Stimulated activated CD4-positive, alpha-beta T cell treated with anti-CD3 and anti-CD28 coated beads, Interleukin-1b, Interleukin-23, amount 100 ng/mL, for 24 hours (primary cell): ENCODE data around the gene TLCD2.
"Not testable (repeated sequence)": the region's sequence is repeated elsewhere in the genome, so short reads cannot be mapped to it uniquely, and the experiment has no call there.

Source experiments
- DNase-seq, 4 experiments: peaks; one replicate each; pipeline ENCODE4 v3.0.0-alpha.2; 2020; ENCODE audit warnings: low read depth in 4 of 4, low spot score in 1 of 4

TLCD2 gene, protein sequence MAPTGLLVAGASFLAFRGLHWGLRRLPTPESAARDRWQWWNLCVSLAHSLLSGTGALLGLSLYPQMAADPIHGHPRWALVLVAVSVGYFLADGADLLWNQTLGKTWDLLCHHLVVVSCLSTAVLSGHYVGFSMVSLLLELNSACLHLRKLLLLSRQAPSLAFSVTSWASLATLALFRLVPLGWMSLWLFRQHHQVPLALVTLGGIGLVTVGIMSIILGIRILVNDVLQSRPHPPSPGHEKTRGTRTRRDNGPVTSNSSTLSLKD

GRCh38 chr17:1709971-1710806 is at the start of gene TLCD2:
Gene TLCD2 (minus strand): TSS chr17:1710377. CDS start chr17:1710242, 135 bp downstream.
- DNase-seq = no peak

- DNase-seq = no peak
Measured at GRCh38 chr17:1759529-1759928, 49.4 kb upstream of the TLCD2 start.

DNA sequence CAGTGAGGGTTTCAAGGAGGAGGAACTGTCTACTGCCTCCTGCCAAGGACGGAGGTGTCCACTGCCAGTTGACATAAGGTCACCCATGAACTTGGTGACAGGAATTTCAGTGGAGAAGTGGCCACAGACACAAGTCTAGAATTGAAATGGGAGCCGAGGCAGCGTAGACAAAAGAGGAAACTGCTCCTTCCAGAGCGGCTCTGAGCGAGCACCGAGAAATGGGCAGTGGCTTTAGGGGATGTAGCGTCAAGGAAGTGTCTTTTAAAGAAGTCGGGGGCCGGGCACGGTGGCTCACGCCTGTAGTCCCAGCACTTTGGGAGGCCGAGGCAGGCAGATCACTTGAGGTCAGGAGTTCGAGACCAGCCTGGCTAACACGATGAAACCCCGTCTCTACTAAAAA is 48.6 kb upstream of the TLCD2 start:
- DNase-seq = no peak

DNA sequence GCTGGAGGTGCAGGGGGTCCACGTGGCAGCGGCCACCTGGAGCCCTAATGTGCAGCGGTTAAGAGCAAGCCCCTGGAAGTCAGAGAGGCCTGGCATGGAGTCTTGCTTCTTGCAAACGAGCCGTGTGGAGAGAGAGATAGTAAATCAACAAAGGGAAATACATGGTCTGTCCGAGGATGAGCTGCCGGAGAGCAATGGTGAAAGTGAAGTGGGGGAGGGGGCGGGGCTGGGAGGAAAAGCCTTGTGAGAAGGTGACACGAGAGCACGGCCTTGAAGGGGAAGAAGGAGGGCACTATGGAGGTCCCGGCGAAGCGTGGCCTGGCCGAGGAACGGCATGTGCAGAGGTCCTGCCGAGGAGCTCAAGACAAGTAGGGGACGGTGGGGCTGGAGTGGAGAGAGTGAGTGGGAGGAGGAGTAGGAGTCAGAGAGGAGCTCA is 45.7 kb upstream of the TLCD2 start:
- no peak for DNase-seq

DNA sequence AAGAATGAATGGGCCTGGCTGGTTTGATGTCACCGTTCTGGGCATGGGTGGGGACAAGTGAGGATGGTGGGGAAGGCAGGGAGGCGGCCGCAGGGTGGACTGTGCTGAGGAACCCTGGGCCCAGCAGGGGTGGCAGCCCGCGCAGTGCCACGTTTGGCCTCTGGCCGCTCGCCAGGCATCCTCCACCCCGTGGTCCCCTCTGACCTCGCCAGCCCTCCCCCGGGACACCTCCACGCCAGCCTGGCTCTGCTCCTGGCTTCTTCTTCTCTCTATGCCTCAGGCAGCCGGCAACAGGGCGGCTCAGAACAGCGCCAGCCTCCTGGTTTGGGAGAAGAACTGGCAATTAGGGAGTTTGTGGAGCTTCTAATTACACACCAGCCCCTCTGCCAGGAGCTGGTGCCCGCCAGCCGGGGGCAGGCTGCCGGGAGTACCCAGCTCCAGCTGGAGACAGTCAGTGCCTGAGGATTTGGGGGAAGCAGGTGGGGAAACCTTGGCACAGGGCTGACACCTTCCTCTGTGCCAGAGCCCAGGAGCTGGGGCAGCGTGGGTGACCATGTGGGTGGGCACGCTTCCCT is 45.2 kb upstream of the TLCD2 start:
- no peak for DNase-seq

DNA sequence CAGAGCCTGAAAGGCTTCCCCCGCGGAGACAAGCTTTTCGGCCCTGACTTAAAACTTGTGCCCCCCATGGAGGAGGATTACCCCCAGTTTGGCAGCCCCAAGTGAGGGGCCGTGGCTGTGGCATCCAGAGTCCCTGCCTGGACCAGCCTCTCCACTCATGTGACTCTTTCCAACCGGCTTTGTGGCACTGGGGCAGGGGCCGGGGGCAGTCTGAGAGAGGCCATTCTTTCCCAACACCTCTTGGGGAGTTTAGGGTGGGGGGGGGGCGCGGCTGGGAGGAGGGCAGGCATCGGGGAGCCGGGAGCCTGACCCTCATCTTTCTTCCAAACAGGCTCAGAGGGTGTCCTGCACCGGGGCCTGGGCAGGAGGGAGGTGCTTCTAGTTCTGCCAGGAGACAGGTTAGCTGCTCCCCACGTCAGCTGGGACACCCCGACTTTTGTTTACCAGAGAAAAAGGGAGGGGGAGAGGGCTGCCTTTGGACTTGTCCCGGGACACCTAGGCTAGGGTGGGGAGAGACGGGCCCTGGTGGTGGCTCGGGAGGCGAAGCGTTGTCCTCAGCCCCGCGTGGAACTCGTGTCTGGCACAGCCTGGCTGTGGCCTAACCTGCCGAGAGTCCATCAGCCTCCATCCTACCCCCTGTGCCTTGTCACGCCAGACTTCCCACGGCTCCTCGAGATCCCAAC is 44.4 kb upstream of the TLCD2 start:
- no peak for DNase-seq

GRCh38 chr17:1753767-1754429 is 43.7 kb upstream of the TLCD2 start:
- DNase-seq = no peak

DNA sequence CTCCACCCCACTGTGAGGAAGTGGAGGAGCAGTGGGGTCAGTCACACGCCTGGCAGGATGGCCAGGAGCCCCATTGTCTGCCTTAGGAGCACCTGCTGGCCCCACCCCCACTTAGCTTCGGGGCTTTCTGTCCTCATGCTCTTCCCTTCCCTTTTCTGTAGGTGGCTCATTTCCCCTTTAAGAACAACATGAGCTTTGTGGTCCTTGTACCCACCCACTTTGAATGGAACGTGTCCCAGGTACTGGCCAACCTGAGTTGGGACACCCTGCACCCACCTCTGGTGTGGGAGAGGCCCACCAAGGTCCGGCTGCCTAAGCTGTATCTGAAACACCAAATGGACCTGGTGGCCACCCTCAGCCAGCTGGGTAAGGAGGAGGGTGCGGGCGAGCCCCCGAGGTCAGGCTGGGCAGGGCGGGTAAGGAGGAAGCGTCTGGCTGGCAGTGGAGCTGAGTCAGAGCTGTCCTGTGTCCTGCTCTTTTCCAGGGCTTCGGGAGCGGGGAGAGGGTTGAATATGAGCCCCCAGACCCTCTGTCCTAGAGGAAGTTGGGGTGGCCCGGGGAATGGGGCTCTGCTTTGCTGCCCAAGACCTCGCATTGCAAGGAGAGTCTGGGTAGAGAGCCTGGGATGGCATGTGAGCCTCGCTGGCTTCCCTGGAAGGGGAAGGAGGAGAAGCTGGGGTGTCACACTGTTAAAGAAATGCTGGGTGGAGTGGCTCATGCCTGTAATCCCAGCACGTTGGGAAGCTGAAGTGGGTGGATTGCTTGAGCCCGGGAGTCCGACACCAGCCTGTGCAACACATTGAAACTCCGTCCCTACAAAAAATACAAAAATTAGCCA is 42.5 kb upstream of the TLCD2 start:
- no peak for DNase-seq

DNA sequence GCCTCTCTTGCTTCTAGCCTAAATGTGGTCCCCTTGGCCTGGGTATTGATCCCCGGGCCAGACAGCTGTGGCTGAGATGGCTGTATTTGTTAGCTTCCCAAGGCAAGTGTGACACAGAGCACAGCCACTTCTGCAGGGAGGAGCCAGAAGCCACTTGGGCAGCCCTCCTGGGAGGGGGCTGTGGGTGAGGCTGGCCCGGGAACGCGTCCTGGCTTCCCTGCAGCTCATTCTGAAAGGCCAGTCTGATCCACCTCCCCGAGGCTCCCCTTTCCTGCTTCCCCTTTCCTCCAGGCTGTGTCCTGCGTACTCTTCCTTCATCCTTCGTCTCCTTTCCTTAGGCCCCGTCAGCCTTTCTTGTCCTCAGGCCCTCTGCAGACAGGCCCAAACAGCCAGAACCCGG is 40.5 kb upstream of the TLCD2 start:
- no peak for DNase-seq

- no peak for DNase-seq
Measured at GRCh38 chr17:1746975-1747543, 36.9 kb upstream of the TLCD2 start.

DNA sequence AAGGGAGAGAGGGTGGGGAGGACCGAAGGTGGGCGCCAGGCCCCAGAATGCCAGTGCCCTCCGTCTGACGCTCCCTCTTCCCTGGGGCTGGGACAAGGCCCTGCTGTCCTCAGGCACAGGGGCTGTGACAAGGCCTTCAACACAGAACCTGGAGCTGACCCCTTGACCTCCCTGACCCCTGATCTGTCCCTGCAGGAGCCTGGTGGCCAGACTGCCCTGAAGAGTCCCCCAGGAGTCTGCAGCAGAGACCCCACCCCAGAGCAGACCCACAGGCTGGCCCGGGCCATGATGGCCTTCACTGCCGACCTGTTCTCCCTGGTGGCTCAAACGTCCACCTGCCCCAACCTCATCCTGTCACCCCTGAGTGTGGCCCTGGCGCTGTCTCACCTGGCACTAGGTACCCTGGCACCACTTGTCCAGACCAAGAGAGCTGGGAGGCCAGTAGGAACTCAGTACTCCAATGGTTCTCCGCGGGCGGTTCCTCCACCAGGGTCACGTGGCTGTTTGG is 35.4 kb upstream of the TLCD2 start:
- DNase-seq = no peak

- DNase-seq = no peak
Measured at GRCh38 chr17:1744551-1745512, 34.7 kb upstream of the TLCD2 start.

GRCh38 chr17:1743088-1743439 is 32.9 kb upstream of the TLCD2 start:
- no peak for DNase-seq

DNA sequence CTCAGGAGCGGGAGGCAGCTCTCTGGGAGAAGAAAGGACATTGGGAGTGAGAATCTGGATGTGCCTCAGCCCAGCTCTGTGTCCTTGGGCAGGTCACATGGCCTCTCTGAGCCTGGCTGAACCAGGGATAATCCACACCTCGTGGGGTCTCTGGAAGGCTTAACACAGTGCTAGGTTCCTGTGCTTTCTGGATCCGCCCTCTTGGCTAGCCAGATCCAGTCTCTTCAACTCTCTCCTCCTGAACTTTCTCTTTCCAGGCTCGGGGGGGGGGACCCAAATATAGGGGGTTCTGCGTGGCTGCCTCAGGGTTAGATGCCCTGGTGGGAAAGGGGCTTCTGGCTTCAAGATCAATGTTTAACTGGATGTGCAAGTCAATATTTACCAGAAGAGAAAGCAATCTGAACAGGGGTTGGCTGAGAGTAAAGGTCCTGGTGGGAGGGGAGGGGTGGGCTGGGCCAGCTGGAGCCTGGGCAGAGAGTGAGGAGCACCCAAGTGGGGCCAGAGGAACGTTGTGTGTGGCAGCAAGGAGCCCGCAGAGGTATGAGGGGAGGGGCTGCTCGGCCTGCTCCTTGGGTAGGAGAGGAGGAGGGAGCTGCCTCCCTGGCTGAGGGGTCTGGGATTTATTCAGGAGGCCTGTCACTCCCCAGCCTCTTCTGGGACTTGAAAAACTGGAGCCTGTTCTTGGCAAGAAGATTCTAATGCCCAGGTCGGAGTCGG is 32.4 kb upstream of the TLCD2 start, which contains the start of gene SERPINF2:
SERPINF2 (plus strand) TSS at position 501 of the 717 bp plus-strand sequence. CDS start 2,125 bp downstream, outside the sequence.
- no peak for DNase-seq

GRCh38 chr17:1741899-1742298 is 31.7 kb upstream of the TLCD2 start:
- not testable (repeated sequence) for DNase-seq

DNA sequence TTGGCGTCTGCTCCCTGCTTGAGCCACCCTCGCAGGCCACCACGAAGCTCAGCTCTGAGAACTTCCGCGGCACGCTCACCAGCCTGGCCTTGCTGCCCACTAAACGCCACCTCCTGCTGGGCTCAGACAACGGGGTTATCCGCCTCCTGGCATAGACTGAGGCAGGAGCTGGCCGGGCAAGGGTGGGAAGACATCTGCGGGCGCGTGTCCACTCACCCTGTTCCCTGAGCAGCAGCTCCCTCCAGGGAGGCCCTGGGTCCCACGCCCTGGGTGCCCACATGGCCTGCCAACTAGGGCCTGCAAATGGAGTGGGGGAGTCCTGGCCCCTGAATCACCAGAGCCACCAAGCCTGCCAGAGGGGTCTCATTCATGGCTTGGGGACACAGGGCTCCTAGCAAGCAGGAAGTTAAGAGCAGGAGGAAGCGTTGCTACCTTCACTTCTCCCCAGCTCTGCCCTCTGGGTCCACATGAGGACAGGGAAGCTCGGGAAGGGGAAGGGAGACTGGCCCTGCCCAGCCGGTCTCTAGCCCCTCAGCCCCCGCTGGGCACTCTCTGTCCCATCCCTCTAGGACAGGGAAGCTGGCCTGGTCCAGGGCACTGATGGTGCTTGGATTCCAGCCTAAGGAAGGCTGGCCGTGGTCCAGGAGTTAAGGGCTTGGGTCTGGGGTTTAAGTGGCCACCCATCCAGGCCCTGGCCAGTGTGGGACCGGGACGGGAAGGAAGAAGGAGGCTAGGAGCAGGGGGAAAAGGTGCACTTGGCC is 27.5 kb upstream of the TLCD2 start:
- DNase-seq = no peak
